ENCODE measurements around the gene RXYLT1. TPM values are rescaled to one million over a fixed set of nuclear protein-coding genes. Genes with fewer than 3 reads are reported as not detected.
A peak's percentile ranks its signal among the peaks of the same experiment; 100 is the strongest.

Gene RXYLT1
- total RNA-seq, 1 experiment from 2014 or later: 9.8 TPM

GRCh38 chr12:63764481-63764880 lies 15.2 kb upstream of the RXYLT1 start:
- ChIA-PET CTCF (no interaction called here), POLR2A (interaction anchor here (0.6 kb wide), 1 partner anchor 53 kb away, joined by 6 read pairs; no protein-coding TSS in a partner anchor)
- Mint-ChIP-seq H3K9me3 (peaks cover 10% of the 10 kb centered on the region; the same call in 1 of the 2 replicates), H3K4me1 (no peaks in the 10 kb centered on the region), H3K27me3 (ENCODE audit: low read depth) (no peaks in the 10 kb centered on the region), H3K4me3 (no peak overlapping the region), H3K27ac (no peak overlapping the region), H3K36me3 (no peaks in the 10 kb centered on the region)
- no peak for DNase-seq (ENCODE audit: low spot score)
- no peak for TF ChIP-seq SP1 (CRISPR knock-in tag; conservative IDR thresholded peaks at IDR 0.05)
- no peak for TF ChIP-seq MYBL2 (CRISPR knock-in tag; IDR thresholded peaks at IDR 0.05)
- no peak for TF ChIP-seq JAZF1 (CRISPR knock-in tag; IDR thresholded peaks at IDR 0.05)
- no peak for TF ChIP-seq AFF4 (CRISPR knock-in tag; IDR thresholded peaks at IDR 0.05; ENCODE audit: borderline replicate concordance)
- no peak for TF ChIP-seq MAX (CRISPR knock-in tag; IDR thresholded peaks at IDR 0.05)
- TF ChIP-seq OVOL2 (CRISPR knock-in tag; IDR thresholded peaks at IDR 0.05; ENCODE audit: borderline replicate concordance): no peak
- TF ChIP-seq SMAD3 (CRISPR knock-in tag; IDR thresholded peaks at IDR 0.05; ENCODE audit: borderline replicate concordance): no peak
- no peak for TF ChIP-seq ZNF138 (CRISPR knock-in tag; conservative IDR thresholded peaks at IDR 0.05)
- no peak for TF ChIP-seq ZNF281 (CRISPR knock-in tag; IDR thresholded peaks at IDR 0.05)
- TF ChIP-seq AR (CRISPR knock-in tag; IDR thresholded peaks at IDR 0.05): no peak
- no peak for TF ChIP-seq ZNF671 (CRISPR knock-in tag; IDR thresholded peaks at IDR 0.05)
- no peak for TF ChIP-seq ZBTB43 (CRISPR knock-in tag; IDR thresholded peaks at IDR 0.05)
- TF ChIP-seq TCF7 (CRISPR knock-in tag; IDR thresholded peaks at IDR 0.05; ENCODE audit: low read depth): no peak
- ATAC-seq: peak; percentile 43

GRCh38 chr12:63766498-63766897 lies 13.2 kb upstream of the RXYLT1 start:
- ATAC-seq: no peak
- no peaks in the 10 kb centered on the region for H3K27me3 Mint-ChIP-seq (ENCODE audit: low read depth)
- no peak for TF ChIP-seq ZBTB43 (CRISPR knock-in tag; IDR thresholded peaks at IDR 0.05)
- TF ChIP-seq JUN (CRISPR knock-in tag; IDR thresholded peaks at IDR 0.05): no peak
- TF ChIP-seq USF2 (CRISPR knock-in tag; IDR thresholded peaks at IDR 0.05): no peak
- H3K27ac Mint-ChIP-seq: no peak overlapping the region
- no peak for DNase-seq (ENCODE audit: low spot score)
- POLR2A ChIA-PET: interaction anchor here (0.7 kb wide), 1 partner anchor 10 kb away, joined by 3 read pairs; no protein-coding TSS in a partner anchor
- H3K9me3 Mint-ChIP-seq: peaks cover 23% of the 10 kb centered on the region
- H3K4me3 Mint-ChIP-seq: no peak overlapping the region
- H3K36me3 Mint-ChIP-seq: 0 out of 2 replicates have a peak, but pooled peaks cover 10% of the 10 kb centered on the region
- H3K4me1 Mint-ChIP-seq: no peaks in the 10 kb centered on the region
- CTCF ChIA-PET: interaction anchor here (0.7 to 1.7 kb wide), 3 partner anchors 9 to 564 kb away, joined by 3 to 4 read pairs (median 3); no protein-coding TSS in a partner anchor
